A549 (cell line): ENCODE data around the gene LDLRAD1. TPM values are rescaled to one million over a fixed set of nuclear protein-coding genes. Genes with fewer than 3 reads are reported as not detected.
"Not testable (repeated sequence)": the region's sequence is repeated elsewhere in the genome, so short reads cannot be mapped to it uniquely, and the experiment has no call there.

Source experiments
- ATAC-seq, 2 experiments: fragments of 200-7000 bp in 1 of 2; fragments of >200 bp in 1 of 2; cut with Nextera tagmentation in 1 of 2; cut with Tn5 transposase in 1 of 2; 3 replicates each; pipeline versions ENCODE4 v1.8.0 to v1.9.1; 2018 to 2020; ENCODE audit warnings: mild to moderate bottlenecking in 1 of 2, moderate library complexity in 1 of 2
- CTCF ChIA-PET: fragments of 300-600 bp; sonication (Branson Sonifier 250); formaldehyde crosslinking; extraction: SDS; loops from one replicate; lab custom pipeline; 2021; ENCODE audit warnings: antibody characterized with exemption, inconsistent platforms; lab: Yijun Ruan, JAX
- POLR2A ChIA-PET: fragments of 350-600 bp; formaldehyde crosslinking; extraction: SDS; loops from one replicate; lab custom pipeline; 2021; ENCODE audit warnings: antibody characterized with exemption, inconsistent platforms; lab: Yijun Ruan, JAX
- DNase-seq, 2 experiments: peaks; one replicate each; pipeline versions ENCODE4 v3.0.0 to v3.0.0-alpha.2; 2011 to 2016; ENCODE audit warnings: low read depth in 1 of 2, low spot score in 1 of 2
- FAIRE-seq: peaks from 2 replicates; lab custom pipeline; 2011; peaks lifted over from hg19 to GRCh38; lab: Jason Lieb, UNC
- H3K27ac ChIP-seq, 2 experiments: fragments of >200 bp; sonication (Bioruptor Twin); formaldehyde crosslinking; 3 replicates each; pipeline ENCODE4 v1.5.1; 2016 to 2017
- H3K4me1 ChIP-seq: fragments of >200 bp; sonication (Bioruptor Twin); formaldehyde crosslinking; 3 replicates; pipeline ENCODE4 v1.6.1; 2016
- H3K4me2 ChIP-seq: fragments of >200 bp; sonication (Bioruptor Twin); formaldehyde crosslinking; 3 replicates; pipeline ENCODE4 v1.6.1; 2016
- H3K4me3 ChIP-seq: fragments of >200 bp; sonication (Bioruptor Twin); formaldehyde crosslinking; 3 replicates; pipeline ENCODE4 v1.5.1; 2016
- H3K9me3 ChIP-seq: fragments of >200 bp; sonication (Bioruptor Twin); formaldehyde crosslinking; 3 replicates; pipeline ENCODE4 v1.6.1; 2016
- CHD2 ChIP-seq: fragments of 150-350 bp; IDR thresholded peaks from 2 replicates; pipeline ENCODE4 v1.6.1; 2014; ENCODE audit warnings: low read length; ENCODE audit not compliant: partially characterized antibody
- CHD4 ChIP-seq: fragments of 200-600 bp; sonication (generic); IDR thresholded peaks from 2 replicates; pipeline ENCODE4 v1.6.1; 2016; ENCODE audit warnings: antibody characterized with exemption, mild to moderate bottlenecking, borderline replicate concordance
- EHMT2 ChIP-seq: fragments of 200-600 bp; sonication (generic); IDR thresholded peaks from 2 replicates; pipeline ENCODE4 v1.6.1; 2016; ENCODE audit warnings: antibody characterized with exemption, low read depth, mild to moderate bottlenecking, moderate library complexity
- FOSB ChIP-seq: fragments of 250-450 bp; sonication (Bioruptor Pico); IDR thresholded peaks from 2 replicates; pipeline ENCODE4 v1.5.0; 2020; ENCODE audit warnings: mild to moderate bottlenecking, moderate library complexity
- HEYL ChIP-seq: fragments of 250-450 bp; sonication (Bioruptor Pico); IDR thresholded peaks from 2 replicates; pipeline ENCODE4 v1.8.0; 2021; ENCODE audit warnings: mild to moderate bottlenecking, moderate library complexity
- JUN ChIP-seq, 2 experiments: fragments of >200 bp; sonication (Bioruptor Twin); formaldehyde crosslinking; IDR thresholded peaks; 2 replicates in 1 of 2; 3 replicates in 1 of 2; pipeline ENCODE4 v1.6.1; 2016 to 2017
- KDM1A ChIP-seq: fragments of 200-600 bp; sonication (generic); IDR thresholded peaks from 2 replicates; pipeline ENCODE4 v1.6.1; 2016; ENCODE audit warnings: low read depth, mild to moderate bottlenecking
- NR3C1 ChIP-seq: fragments of >200 bp; sonication (Bioruptor Twin); formaldehyde crosslinking; IDR thresholded peaks from 3 replicates; pipeline ENCODE4 v1.6.1; 2017
- PHF8 ChIP-seq: fragments of 200-600 bp; sonication (generic); IDR thresholded peaks from 2 replicates; pipeline ENCODE4 v1.6.1; 2016; ENCODE audit warnings: low read depth, mild to moderate bottlenecking, antibody characterized with exemption, moderate library complexity, borderline replicate concordance
- POLR2AphosphoS2 ChIP-seq: conservative IDR thresholded peaks from 2 replicates; pipeline ENCODE4 v1.6.1; 2012; ENCODE audit warnings: low read length, improper control_type of control experiment, inconsistent platforms
- RARB ChIP-seq: fragments of 250-450 bp; sonication (Bioruptor Pico); IDR thresholded peaks from 2 replicates; pipeline ENCODE4 v1.8.0; 2021; ENCODE audit warnings: mild to moderate bottlenecking, moderate library complexity
- REST ChIP-seq: fragments of 200-600 bp; sonication (generic); IDR thresholded peaks from 2 replicates; pipeline ENCODE4 v1.6.1; 2016; ENCODE audit warnings: antibody characterized with exemption, mild to moderate bottlenecking, moderate library complexity
- ZC3H11A ChIP-seq: fragments of 450-650 bp; IDR thresholded peaks from 2 replicates; pipeline ENCODE4 v1.6.1; 2014; ENCODE audit warnings: antibody characterized with exemption, mild to moderate bottlenecking
- ZFP36 ChIP-seq: fragments of 450-650 bp; IDR thresholded peaks from 2 replicates; pipeline ENCODE4 v1.6.1; 2014; ENCODE audit warnings: borderline replicate concordance; ENCODE audit not compliant: partially characterized antibody
- ZNF302 ChIP-seq: fragments of 250-450 bp; sonication (Bioruptor Pico); IDR thresholded peaks from 2 replicates; pipeline ENCODE4 v1.9.0; 2021; ENCODE audit warnings: inconsistent platforms, mild to moderate bottlenecking, moderate library complexity
- WGBS: methylation state at CpG from one replicate; pipeline ENCODE4 v1.1.6; 2017; ENCODE audit errors: missing lambda C conversion rate; 5-methylcytosine and 5-hydroxymethylcytosine counted together
- polyA plus RNA-seq, 4 experiments: library from polyadenylated mRNA; depleted of rRNA in 3 of 4; stranded (reverse); fragments of >200 nt; fragmentation: RNase III in 1 of 4; extraction: RNeasy Plus Mini Kit Qiagen cat#74134 plus additional on column Dnase treatment in 1 of 4; gene quantifications; 2 replicates in 3 of 4; 3 replicates in 1 of 4; pipeline ENCODE4 v1.2.3, GENCODE V29; 2011 to 2017
- TF ChIP-seq, protein P1 (sequence below): IDR thresholded peaks from 2 replicates; pipeline ENCODE4 v1.6.1; 2012
- TF ChIP-seq, protein P2 (sequence below): fragments of 250-450 bp; sonication (Bioruptor Pico); IDR thresholded peaks from 2 replicates; pipeline ENCODE4 v1.5.0; 2021; ENCODE audit warnings: mild to moderate bottlenecking, moderate library complexity, borderline replicate concordance
- TF ChIP-seq, protein P3 (sequence below): fragments of >200 bp; sonication (Bioruptor Twin); formaldehyde crosslinking; IDR thresholded peaks from 2 replicates; pipeline ENCODE4 v1.6.1; 2016

LDLRAD1 gene
- polyA plus RNA-seq, 2 of the 4 experiments (the other 2 are of a cell fraction) = 0.06 TPM; not detected in 1

DNA sequence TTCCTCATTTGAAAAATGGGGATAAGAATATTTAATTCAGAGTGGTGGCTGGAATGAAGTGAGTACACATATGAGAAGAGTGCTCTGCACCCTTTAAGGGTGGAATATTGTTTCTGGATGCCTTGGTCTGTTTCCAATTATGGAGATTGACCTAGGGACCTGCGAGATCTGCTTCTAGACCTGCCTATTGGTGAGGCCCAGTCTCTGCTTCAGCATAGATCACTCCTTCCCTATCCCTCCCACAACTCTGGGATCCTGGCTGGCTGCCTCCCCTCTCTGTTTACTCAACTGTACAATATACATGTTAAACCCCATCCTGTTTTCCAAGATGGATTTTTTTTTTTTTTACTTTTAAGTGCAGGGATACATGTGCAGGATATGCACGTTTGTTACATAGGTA is 6.4 kb upstream of the LDLRAD1 start:
- TF ChIP-seq, protein P1, sequence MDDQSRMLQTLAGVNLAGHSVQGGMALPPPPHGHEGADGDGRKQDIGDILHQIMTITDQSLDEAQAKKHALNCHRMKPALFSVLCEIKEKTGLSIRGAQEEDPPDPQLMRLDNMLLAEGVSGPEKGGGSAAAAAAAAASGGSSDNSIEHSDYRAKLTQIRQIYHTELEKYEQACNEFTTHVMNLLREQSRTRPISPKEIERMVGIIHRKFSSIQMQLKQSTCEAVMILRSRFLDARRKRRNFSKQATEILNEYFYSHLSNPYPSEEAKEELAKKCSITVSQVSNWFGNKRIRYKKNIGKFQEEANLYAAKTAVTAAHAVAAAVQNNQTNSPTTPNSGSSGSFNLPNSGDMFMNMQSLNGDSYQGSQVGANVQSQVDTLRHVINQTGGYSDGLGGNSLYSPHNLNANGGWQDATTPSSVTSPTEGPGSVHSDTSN = no peak
- TF ChIP-seq PHF8 = no peak
- TF ChIP-seq CHD4 = no peak
- TF ChIP-seq HEYL (CRISPR knock-in tag) = no peak
- TF ChIP-seq NR3C1 = no peak
- TF ChIP-seq ZFP36 = no peak
- no peak for TF ChIP-seq POLR2AphosphoS2
- TF ChIP-seq, protein P2, sequence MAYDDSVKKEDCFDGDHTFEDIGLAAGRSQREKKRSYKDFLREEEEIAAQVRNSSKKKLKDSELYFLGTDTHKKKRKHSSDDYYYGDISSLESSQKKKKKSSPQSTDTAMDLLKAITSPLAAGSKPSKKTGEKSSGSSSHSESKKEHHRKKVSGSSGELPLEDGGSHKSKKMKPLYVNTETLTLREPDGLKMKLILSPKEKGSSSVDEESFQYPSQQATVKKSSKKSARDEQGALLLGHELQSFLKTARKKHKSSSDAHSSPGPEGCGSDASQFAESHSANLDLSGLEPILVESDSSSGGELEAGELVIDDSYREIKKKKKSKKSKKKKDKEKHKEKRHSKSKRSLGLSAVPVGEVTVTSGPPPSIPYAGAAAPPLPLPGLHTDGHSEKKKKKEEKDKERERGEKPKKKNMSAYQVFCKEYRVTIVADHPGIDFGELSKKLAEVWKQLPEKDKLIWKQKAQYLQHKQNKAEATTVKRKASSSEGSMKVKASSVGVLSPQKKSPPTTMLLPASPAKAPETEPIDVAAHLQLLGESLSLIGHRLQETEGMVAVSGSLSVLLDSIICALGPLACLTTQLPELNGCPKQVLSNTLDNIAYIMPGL (CRISPR knock-in tag) = no peak
- TF ChIP-seq, protein P3, sequence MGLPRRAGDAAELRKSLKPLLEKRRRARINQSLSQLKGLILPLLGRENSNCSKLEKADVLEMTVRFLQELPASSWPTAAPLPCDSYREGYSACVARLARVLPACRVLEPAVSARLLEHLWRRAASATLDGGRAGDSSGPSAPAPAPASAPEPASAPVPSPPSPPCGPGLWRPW = no peak
- TF ChIP-seq JUN (IDR thresholded peaks at IDR 0.05) = no peak
- no peak for TF ChIP-seq EHMT2
- no peak for TF ChIP-seq CHD2
- TF ChIP-seq KDM1A = no peak
- TF ChIP-seq RARB (CRISPR knock-in tag) = no peak
- no peak for TF ChIP-seq REST
- no peak for TF ChIP-seq ZC3H11A
- TF ChIP-seq ZNF302 = no peak
- TF ChIP-seq FOSB (CRISPR knock-in tag) = no peak
- POLR2A ChIA-PET = no interaction called here
- no peak for DNase-seq

GRCh38 chr1:54019562-54020176 is 1.7 kb upstream of the LDLRAD1 start:
- not testable (repeated sequence) for ATAC-seq

More for the DNA sequence above, 6.4 kb upstream of the LDLRAD1 start:
- Histone ChIP-seq H3K4me1 (no peaks in the 10 kb centered on the region), H3K4me3 (no peak overlapping the region), H3K4me2 (no peak overlapping the region), H3K27ac (no peak overlapping the region), H3K9me3 (no peaks in the 10 kb centered on the region)
- WGBS = 67% methylated on average over 2 of the region's 2 CpGs
- FAIRE-seq = no peak
- CTCF ChIA-PET = no interaction called here
- no peak for ATAC-seq

More at GRCh38 chr1:54019562-54020176, 1.7 kb upstream of the LDLRAD1 start:
- DNase-seq, POLR2A ChIA-PET, H3K4me3 ChIP-seq, FAIRE-seq, H3K9me3 ChIP-seq, H3K4me2 ChIP-seq, CTCF ChIA-PET, H3K27ac ChIP-seq: not testable (repeated sequence)
- WGBS = 91% methylated on average over 10 of the region's 10 CpGs
- H3K4me1 ChIP-seq = peaks cover 12% of the 10 kb centered on the region
